ENCODE measurements around the gene CLCC1.
"Not testable (repeated sequence)": the region's sequence is repeated elsewhere in the genome, so short reads cannot be mapped to it uniquely, and the experiment has no call there.

The CLCC1 gene, protein sequence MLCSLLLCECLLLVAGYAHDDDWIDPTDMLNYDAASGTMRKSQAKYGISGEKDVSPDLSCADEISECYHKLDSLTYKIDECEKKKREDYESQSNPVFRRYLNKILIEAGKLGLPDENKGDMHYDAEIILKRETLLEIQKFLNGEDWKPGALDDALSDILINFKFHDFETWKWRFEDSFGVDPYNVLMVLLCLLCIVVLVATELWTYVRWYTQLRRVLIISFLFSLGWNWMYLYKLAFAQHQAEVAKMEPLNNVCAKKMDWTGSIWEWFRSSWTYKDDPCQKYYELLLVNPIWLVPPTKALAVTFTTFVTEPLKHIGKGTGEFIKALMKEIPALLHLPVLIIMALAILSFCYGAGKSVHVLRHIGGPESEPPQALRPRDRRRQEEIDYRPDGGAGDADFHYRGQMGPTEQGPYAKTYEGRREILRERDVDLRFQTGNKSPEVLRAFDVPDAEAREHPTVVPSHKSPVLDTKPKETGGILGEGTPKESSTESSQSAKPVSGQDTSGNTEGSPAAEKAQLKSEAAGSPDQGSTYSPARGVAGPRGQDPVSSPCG

DNA sequence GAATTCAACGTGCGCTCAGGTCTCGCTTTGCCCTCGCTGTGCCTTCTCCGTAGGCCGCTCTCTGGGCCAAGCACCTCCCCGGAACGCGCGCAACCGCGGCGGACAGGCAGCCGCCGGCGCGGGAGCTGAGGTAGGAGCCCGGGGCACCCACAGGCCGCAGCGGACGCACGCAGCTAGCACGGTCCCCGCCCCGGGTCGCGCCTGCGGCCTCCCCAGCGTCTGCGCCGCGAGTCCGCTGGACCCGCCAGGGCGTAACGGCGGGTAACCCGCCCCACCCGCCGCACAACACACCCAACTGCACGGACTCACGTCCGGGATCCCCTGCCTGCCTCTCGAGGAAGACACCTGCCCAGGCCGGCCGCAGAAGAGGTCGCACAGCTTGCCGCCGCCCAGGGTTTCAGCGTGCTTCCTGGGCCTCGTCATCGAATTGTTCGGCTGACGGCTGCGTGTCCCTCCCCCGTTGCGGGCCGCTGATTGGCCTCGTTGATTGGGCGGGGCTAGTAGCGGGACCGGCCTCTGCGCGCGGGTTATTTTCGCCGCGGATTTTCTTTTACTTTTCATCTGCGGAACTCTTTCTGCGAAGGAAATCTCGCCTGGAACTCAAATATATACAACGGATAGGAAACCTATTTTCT is at the start of gene CLCC1:
CLCC1 (minus strand) TSS at position 433 of the 635 bp plus-strand sequence. CDS start 13,047 bp downstream, outside the sequence.
- DNase-seq: peak; percentile 89

DNA sequence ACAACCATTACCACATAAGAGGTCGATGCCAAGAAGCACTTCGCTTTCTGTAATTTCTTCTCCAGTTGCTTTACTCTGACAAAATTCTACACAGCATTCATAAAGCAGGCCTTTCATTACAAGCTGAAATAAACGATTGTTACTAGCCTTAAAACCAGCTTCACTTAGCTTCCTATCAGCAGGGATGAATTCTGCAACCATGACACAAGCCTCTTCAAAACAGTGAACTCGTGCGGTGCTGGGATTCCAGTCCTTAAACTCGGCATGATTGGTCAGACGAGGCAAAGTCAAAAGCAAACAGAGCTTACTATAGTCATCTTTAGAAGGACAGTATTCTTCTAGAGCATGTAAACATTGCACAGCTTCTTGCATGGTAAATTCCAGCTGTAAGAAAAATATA is 48.1 kb upstream of the CLCC1 start:
- DNase-seq: no peak

DNA sequence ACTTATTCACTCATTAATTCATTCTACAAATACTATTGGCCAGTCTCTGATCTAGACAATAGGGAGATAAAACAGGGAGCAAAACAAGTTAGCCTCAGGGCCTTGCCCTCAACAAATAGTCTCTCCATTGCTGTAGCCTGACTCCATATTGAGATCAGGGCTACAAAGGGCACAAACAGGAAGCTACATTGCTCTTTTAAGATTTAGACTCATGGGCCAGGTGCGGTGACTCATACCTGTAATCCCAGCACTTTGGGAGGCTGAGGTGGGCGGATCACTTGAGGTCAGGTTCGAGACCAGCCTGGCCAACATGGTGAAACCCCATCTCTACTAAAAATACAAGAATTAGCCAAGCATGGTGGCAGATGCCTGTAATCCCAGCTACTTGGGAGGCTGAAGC is 33.3 kb upstream of the CLCC1 start:
- DNase-seq: not testable (repeated sequence)

DNA sequence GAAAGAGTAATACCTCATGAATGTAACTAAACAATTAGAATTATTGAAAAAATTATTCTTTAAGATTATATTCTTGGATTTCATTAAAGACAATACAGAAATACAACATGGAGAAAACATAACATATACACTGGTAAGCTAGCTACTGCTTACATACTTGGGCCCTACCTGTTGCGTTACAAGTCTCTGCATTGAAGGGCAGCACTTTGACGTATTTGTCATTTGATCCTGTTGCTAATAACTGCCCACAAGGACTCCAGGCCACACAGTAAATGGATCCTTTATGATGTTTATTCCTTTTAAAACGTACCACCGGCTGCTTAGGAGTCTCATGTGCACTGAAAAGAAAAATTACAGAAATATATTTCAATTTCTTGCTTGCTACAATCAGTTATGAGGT is 19.8 kb upstream of the CLCC1 start:
- no peak for DNase-seq

DNA sequence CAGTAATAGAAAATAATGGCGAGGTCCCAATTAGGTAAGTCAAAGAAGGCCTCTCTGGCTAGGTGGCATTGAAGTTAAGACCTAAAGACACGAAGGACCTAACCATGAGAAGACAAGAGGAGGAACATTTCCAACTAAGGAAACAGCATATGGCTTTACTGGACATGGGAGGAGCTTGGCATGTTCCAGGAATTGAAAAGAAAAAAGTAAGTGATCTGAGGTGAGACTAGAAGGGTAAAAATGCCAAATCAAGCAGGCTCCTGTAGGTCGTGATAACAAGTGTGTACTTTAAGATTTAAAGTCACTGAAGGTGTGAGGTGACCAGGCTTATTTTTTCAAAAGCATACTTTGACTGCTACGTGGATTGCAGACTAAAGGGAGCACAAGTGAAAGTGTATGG is 13.4 kb upstream of the CLCC1 start:
- no peak for DNase-seq

DNA sequence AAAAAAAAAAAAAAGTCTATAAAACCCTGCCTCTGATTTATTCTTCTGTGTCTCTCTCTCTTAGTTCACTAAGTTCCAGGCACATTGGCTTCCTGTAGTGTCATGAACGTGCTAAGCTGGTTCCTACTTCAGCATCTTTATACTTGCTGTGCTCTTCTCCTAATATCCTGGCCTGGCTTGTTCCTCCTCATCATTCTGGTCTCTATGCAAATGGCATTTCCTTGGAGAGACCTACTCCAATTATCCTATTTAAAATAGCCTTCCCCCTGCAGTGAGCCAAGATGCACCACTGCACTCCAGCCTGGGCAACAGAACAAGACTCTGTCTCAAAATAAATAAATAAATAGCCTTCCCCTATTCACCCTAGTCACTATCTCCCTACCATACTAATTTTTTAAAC is 9.7 kb upstream of the CLCC1 start:
- no peak for DNase-seq

DNA sequence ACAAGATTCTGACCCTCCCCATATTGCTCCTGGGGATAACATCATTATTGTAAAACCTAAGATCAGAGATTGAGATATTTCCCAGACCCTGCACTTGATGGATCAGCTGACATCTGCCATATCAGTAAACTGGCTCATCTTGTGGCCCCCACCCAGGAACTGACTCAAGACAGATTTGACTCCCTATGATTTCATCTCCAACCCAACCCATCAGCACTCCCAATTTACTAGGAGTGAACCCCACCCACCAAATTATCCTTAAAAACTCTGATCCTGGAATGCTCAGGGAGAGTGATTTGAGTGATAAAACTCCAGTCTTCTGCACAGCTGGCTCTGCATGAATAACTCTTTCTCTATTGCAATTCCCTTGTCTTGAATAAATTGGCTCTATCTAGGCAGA is 6.1 kb upstream of the CLCC1 start:
- no peak for DNase-seq

DNA sequence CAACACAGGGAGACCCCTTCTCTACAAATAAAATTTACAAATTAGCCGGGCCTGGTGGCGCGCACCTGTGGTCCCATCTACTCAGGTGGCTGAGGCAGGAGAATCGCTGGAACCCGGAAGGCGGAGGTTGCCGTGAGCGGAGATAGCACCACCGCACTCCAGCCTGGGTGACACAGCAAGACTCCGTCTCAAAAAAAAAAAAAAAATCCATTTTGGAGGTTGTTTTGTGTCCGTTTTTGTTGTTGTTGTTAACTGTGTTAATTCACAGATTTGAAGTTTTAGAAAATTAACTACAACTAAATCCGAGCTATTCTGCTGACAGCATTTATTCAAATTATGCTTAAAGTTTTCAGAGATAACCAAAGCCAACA is 618 bp downstream of the CLCC1 start:
- DNase-seq: no peak

DNA sequence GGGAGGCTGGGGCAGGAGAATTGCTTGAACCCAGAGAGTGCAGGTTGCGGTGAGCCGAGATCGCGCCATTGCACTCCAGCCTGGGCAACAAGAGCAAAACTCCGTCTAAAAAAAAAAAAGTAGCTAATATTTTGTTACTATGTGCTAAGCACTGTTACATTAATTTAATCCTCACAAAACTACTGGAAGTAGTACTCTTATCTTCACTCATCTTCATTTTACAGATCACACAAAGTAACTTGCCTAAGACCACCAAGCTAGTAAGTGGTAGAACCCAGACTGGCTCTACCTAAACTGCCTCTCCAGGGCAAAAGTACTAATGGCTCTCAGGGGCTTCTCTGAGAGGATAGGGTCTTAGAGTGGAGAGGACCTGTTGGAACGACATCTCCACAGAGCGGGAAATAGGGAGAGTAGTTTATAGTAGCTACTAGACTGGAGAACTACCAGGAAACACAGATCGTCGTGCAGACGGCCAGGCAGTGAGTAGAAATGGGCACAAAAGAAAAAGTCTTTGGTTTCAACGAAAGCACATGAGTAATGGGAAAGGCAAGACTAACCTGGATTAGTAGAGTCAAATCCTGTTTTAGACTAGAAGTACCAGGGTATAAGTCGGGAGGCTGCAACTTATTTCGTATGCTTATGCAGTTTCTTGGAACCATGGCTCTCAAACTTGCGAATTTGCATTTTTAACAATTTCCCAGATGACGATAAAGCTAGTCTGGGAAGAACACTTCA is 1.4 kb downstream of the CLCC1 start:
- DNase-seq: no peak

DNA sequence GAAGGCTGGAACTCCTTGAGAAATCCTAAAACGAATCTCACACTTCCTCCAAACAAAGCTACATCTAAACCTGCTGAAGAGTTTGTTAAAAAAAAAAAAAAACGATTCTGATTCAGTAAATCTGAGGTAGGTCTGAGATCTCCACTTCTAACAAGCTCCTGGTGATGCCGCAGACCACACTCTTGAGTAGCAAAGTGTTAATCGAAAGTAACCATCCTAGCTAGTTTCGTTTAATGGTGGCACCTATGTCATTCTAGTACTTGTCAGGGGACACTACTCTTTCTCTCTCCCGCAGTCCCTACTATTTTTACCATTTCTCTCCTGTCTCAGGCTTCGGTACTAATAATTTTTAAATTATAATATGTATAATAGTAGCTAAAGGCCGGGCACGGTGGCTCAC is 2.1 kb downstream of the CLCC1 start:
- DNase-seq: no peak

DNA sequence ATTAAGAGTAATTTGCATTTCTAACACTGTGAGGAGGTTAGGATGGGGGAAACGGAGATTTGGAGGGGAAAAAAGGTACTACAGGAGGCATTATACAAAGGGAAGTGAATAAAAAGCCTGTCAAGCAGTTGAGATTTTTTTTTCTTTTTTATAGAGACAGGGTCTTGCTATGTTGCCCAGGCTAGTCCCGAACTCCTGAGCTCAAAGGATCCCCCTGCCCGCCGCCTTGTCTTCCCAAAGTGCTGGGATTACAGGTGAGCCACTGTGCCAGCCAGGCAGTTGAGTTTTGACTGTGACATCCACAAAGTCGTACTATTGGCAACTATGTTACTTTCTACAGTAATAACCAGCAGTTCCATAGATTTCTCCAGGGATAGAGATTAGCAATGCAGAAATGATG is 2.6 kb downstream of the CLCC1 start:
- no peak for DNase-seq

DNA sequence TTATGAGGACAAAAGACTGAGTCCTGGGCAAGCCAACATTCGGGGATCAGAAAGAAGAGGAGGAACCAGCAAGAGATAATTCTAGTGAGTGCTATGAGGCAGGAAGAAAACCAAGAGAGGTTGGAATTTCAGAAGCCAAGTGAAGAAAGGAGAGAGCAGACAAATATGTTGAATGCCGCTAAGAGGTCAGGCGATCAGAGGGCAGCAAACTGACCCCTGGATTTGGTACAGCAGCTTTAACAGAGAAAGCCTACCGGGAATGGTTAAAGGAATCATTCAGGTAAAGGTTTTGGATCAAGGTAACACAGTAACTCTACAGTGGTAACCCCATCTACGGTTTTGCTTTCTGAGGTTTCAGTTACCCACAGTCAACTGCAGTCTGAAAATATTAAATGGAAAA is 5.4 kb downstream of the CLCC1 start:
- DNase-seq: no peak

DNA sequence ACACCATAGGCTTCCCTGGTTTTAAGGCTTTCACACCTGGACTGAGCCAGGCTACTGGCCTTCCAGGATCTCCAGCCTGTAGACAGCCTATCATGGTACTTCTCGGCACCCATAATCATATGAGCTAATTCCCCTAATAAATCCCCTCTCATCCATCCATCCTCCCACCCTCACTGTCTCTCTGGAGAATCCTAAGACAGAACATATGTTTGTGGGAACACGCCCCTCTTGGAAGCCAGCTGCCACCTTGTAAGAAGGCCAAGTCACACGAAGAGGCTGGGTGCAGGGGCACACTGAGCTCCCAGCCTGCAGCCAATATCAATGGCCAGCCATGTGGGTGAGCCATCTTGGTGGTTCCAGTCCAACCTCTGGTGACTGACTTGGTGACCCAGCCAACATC is 7.4 kb downstream of the CLCC1 start:
- no peak for DNase-seq

DNA sequence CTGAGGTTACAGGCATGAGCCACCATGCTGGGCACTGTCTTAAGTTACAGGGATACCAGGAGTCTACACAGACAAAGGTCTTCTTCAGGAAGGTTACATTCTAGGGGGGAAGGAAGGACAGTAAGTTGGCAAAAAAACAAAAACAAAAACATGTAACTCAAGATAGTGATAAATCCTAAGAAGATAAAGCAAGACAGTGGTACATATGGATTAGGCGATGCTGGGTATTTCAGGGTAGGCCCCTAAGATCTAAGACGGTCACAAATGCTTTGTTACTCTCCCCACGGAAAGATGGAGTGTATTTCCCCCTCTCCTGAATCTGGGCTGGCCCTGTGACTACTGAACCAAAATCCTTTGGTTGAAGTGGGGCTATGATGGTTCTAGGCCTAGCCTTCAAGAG is 8.2 kb downstream of the CLCC1 start:
- no peak for DNase-seq

DNA sequence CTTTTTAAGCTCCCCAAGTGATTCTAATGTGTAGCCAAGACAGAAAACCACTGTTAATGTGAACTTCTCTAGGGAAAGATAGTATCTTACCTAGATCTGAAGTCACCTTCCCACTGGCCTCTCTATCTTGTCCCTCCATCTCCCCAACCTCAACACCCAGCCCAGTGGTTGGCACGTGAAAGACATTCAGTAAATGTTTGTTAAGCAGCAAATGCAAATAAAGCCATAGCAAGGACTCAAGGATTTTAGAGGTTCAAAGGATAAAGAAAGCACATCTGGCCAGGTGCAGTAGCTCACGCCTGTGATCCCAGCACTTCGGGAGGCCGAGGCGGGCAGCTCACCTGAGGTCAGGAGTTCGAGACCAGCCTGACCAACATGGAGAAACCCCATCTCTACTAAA is 9.8 kb downstream of the CLCC1 start:
- no peak for DNase-seq

DNA sequence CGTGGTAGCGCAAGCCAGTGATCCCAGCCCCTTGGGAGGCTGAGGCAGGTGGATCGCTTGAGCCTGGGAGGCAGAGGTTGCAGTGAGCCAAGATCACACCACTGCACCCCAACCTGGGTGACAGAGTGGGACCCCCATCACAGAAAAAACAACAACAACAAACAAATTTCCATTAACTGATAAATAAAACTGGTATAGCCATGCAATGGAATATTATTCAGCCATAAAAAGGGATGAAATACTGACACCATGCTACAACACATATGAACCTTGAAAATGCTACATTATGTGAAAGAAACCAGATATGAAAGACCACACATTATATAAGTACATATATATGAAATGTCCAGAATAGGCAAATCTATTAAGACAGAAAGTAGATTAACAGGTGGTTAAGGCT is 12.0 kb downstream of the CLCC1 start:
- DNase-seq: no peak

DNA sequence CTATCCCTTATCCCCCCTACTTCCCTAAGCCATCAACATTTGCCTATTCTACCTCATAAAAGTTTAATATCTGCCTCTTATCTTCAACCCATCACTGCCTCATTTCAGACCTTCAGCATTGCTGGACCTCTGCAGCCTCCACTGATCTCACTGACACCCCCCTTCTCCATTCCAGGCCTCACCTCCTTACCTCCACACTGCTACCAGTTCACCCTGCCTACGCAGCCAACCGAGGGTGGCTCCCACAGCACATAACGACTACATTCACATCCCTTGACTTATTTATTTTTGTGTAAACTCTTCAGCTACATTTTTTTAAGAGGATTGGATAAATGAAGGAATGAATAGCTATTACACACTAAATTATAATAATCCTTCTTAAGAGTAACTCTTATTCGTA is 14.2 kb downstream of the CLCC1 start:
- no peak for DNase-seq

DNA sequence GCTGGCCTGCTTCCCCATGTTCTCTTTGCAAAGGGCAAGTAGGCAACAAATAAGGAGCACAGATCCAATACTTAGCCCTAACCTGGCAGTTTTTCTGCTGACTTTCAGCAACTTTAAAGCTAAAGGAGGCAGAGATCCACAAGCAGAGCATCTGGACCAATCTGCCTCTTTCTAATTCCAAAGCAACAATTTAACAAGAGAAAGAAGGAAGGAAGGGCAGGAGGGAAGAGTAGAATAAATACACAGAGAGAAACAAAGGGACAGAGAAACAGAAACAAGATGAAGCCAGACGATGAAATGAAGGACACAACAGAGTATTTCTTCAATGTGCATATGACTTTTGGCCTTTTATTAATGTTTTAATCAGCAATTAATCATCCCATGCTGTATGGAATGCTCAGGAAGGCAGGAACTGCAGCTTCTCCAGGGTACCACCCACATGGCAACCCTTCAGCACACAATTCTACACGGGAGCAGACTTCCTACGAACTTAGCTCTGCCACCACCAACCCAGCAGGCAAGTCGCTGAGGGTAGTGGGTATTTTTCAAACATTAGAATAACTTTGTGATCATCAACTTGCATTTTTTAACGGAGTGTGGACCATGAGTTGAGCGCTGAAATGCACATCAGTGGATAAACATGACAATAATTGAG is 15.3 kb downstream of the CLCC1 start:
- DNase-seq: no peak

DNA sequence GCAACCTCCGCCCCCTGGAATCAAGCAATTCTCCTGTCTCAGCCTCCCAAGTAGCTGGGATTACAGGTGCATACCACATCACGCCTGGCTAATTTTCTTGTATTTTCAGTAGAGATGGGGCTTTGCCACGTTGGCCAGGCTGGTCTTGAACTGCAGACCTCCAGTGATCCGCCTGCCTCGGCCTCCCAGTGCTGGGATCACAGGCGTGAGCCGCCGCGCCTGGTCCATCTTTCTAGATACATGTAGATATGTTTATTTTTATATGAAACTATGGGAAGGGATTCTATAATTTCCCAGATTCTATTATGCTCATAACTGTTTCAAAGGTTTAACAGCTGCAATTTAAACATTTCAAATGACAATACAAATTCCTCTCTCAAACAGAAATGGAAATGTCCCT is 27.1 kb downstream of the CLCC1 start:
- DNase-seq: no peak

DNA sequence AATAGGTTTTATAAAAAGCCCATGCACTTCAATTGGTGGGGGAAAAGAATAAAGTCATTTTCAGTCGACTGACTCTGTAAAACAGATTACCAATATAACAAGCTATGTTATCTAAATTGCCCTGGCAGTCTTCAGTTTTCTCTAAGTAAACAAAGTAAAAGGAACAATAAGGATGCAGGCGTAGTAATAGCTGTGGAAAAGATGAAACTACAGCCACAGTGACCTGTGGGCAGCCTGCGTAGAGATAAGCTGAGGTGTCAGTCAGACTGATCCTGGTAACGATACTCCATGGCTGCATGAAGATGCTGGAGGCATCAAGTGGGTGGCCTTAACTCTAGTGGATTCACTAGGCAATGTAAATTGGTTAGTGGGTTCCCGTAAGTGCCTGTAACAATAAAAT is 29.3 kb downstream of the CLCC1 start:
- DNase-seq: no peak

DNA sequence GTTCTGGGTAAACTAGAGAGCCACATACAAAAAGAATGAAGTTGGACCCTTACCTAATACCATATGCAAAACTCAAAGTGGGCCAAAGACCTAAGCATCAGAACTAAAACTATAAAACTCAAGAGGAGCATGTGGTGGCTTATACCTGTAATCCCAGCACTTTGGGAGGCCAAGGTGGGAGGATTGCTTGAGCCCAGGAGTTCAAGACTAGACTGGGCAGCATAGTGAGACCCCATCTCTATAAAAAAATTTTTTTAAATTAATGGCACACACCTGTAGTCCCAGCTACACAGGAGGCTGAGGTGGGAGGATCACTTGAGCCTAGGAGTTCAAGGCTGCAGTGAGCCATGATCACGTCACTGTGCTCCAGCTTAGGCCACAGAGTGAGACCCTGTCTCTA is 35.7 kb downstream of the CLCC1 start:
- not testable (repeated sequence) for DNase-seq

DNA sequence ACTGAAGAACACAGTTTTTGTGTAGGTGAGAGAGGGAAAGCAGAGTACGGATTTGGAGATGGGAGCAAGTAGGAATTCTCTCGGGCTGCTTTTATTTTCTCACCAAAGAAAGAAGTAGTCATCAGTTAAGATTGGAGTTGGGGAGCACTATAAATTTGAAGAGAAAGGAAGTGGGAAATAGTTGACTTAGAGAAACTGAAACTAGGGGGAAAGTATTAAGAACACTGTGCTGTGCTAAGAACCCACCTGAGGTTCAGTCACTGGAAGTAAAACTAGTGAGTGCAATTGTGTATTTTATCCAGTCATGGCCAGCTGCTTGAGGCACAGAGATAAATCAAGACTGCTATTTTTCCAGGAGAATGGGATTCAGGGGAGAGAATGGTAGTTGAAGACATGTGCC is 37.4 kb downstream of the CLCC1 start:
- no peak for DNase-seq

DNA sequence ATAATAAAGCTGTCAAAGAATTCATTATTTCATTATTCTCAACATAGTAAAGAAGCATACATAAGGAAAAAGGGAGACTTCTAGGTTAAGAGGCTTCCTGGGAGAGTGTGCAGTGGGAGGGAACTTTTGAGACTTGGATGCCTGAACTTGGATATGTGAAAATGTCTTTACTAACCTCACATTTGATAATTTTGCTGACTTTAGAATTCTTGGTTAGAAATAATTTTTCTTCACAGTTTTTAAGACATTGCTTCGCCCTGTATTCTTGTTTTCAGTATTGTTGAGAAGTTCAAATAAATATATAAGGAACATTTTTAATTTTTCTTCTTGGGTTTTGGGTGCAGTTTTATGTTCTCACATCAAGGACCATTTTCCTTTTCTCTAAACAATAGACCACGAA is 46.5 kb downstream of the CLCC1 start:
- no peak for DNase-seq

Data from activated CD8-positive, alpha-beta memory T cell treated with anti-CD3 and anti-CD28 coated beads, Interleukin-2, amount 50 U/mL, for 4 hours (primary cell).